ENCODE measurements around the gene CFLAR. TPM values are rescaled to one million over a fixed set of nuclear protein-coding genes. Genes with fewer than 3 reads are reported as not detected.

CFLAR gene
- total and polyA plus RNA-seq, 12 donors = 91.5 to 257 (median 203) TPM

DNA sequence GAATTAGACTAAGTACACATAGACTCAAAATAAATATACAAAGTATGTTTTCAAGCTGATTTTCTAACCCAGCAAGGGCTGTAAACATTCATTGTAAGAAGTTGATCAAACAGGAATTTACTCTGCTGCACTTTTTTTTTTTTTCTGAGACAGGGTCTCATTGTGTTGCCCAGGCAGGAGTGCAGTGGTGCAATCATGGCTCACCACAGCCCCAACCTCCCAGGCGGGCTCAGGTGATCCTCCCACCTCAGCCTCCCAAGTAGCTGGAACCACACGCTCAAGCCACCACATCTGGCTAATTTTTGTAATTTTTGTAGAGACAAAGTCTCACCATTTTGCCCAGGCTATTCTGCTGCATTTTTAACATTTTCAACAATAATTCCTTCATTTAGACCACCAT, 8.3 kb upstream of the CFLAR start:
- 97 to 99% methylated on average over 2 of the region's 2 CpGs for WGBS, 2 donors
- H3K36me3 ChIP-seq = peaks cover 0 to 5% (median 0%) of the 10 kb centered on the region in 9 donors
- H3K27ac ChIP-seq = no peak overlapping the region
- no peaks in the 10 kb centered on the region for H3K27me3 ChIP-seq
- ATAC-seq = no peak
- DNase-seq = no peak
- H3K9me3 ChIP-seq = no peaks in the 10 kb centered on the region
- intact Hi-C loops (cut with DNase I) = loop anchor here in 1 of 10 donors (2.0 kb wide), 1 partner anchor 29 kb away; no protein-coding TSS in a partner anchor
- no peak overlapping the region for H3K4me3 ChIP-seq
- TF ChIP-seq, protein P1, sequence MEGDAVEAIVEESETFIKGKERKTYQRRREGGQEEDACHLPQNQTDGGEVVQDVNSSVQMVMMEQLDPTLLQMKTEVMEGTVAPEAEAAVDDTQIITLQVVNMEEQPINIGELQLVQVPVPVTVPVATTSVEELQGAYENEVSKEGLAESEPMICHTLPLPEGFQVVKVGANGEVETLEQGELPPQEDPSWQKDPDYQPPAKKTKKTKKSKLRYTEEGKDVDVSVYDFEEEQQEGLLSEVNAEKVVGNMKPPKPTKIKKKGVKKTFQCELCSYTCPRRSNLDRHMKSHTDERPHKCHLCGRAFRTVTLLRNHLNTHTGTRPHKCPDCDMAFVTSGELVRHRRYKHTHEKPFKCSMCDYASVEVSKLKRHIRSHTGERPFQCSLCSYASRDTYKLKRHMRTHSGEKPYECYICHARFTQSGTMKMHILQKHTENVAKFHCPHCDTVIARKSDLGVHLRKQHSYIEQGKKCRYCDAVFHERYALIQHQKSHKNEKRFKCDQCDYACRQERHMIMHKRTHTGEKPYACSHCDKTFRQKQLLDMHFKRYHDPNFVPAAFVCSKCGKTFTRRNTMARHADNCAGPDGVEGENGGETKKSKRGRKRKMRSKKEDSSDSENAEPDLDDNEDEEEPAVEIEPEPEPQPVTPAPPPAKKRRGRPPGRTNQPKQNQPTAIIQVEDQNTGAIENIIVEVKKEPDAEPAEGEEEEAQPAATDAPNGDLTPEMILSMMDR (IDR thresholded peaks at IDR 0.05) = no peak
- H3K4me1 ChIP-seq = peaks cover 0 to 9% (median 0%) of the 10 kb centered on the region in 9 donors

DNA sequence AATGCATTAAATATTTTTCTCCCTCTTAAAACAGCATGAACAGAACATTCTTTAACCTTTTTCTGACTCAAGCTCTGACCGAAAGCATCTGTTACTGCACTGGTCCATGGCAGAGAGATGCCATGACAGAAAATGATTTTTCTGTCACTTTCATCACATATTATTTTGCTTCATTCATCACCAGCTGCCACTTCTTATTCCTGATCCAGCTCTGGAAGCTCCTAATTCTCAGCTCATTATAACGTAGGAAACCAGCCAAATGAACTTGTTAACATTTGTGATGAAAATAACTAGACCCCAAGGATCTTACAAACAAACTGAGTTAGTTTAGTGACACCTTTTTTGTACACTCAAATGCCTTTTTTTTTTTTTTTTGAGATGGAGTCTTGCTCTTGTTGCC, 7.6 kb upstream of the CFLAR start:
- Histone ChIP-seq H3K27me3 (no peaks in the 10 kb centered on the region), H3K9me3 (no peaks in the 10 kb centered on the region), H3K36me3 (peaks cover 0 to 5% (median 0%) of the 10 kb centered on the region in 9 donors), H3K4me3 (no peak overlapping the region), H3K4me1 (peaks cover 0 to 9% (median 0%) of the 10 kb centered on the region in 9 donors), H3K27ac (no peak overlapping the region)
- WGBS, 2 donors = 89 to 90% methylated on average over 2 of the region's 2 CpGs
- no peak for ATAC-seq
- intact Hi-C loops (cut with DNase I) = loop anchor here in 1 of 10 donors (2.0 kb wide), 1 partner anchor 30 kb away; no protein-coding TSS in a partner anchor
- DNase-seq = no peak
- TF ChIP-seq, protein P1 (IDR thresholded peaks at IDR 0.05) = no peak

DNA sequence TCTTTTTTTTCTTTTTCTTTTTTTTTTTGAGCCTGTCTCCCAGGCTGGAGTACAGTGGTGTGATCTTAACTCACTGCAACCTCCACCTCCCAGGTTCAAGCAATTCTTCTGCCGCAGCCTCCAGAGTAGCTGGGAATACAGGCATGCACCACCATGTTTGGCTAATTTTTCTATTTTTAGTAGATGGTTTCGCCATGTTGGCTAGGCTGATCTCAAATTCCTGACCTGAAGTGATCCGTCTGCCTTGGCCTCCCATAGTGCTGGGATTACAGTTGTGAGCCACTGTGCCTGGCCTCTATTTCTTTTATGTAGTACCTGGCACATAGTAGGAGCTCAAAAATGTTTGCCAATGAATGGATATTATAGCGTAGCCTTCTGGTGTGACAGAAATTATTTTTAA, 6.8 kb upstream of the CFLAR start:
- no peaks in the 10 kb centered on the region for H3K27me3 ChIP-seq
- TF ChIP-seq, protein P1 (IDR thresholded peaks at IDR 0.05) = no peak
- peaks cover 0 to 9% (median 2%) of the 10 kb centered on the region in 9 donors for H3K4me1 ChIP-seq
- no peak overlapping the region for H3K27ac ChIP-seq
- intact Hi-C loops (cut with DNase I) = loop anchor here in 1 of 10 donors (2.0 kb wide), 1 partner anchor 30 kb away; no protein-coding TSS in a partner anchor
- DNase-seq (no peak), ATAC-seq (peak in 1 of 8 donors; percentile 35)
- no peak overlapping the region for H3K4me3 ChIP-seq
- 82 to 84% methylated on average over 4 of the region's 4 CpGs for WGBS, 2 donors
- peaks cover 0 to 5% (median 0%) of the 10 kb centered on the region in 9 donors for H3K36me3 ChIP-seq
- no peaks in the 10 kb centered on the region for H3K9me3 ChIP-seq

DNA sequence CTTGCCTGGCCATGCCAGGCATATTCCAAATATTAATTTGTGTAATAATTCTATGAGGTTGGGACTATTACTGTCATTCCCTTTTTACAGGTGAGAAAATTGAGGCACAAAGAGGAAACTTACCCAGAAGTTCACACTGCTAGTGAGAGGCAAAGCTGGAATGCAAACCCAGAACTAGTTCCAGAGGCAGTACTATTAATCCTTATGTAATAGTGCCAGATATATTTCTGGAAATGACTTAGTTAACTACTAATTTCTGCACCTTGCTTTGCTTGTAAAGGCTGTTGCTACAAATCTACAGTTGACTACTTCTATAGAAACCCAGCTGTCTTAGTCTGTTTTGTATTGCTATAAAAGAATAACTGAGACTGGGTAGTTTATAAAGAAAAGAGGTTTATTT, 5.3 kb upstream of the CFLAR start:
- intact Hi-C loops (cut with DNase I) = loop anchor here in 2 of 10 donors (5.0 to 10.0 kb wide), 2 partner anchors 38 to 54 kb away; partner anchors contain the start of genes HYCC2 (in 1 of the 2) and NDUFB3 (in 1 of the 2)
- no peaks in the 10 kb centered on the region for H3K9me3 ChIP-seq
- H3K4me1 ChIP-seq = peaks cover 0 to 21% (median 13%) of the 10 kb centered on the region in 9 donors
- DNase-seq (no peak), ATAC-seq (no peak)
- peaks cover 0 to 5% (median 0%) of the 10 kb centered on the region in 9 donors for H3K36me3 ChIP-seq
- H3K27ac ChIP-seq = no peak overlapping the region
- TF ChIP-seq, protein P1 (IDR thresholded peaks at IDR 0.05) = no peak
- H3K27me3 ChIP-seq = no peaks in the 10 kb centered on the region
- no peak overlapping the region for H3K4me3 ChIP-seq

All from heart right ventricle (tissue), 16 donors.